Smooth muscle cell (in vitro differentiated cells): Measurements from ENCODE around the gene FRMD4A. TPM values are rescaled to one million over a fixed set of nuclear protein-coding genes. Genes with fewer than 3 reads are reported as not detected.

Source experiments
- DNase-seq: peaks from one replicate; lab custom pipeline; 2025; ENCODE audit not compliant: unreplicated experiment; lab: John Stamatoyannopoulos, UW
- H2AFZ ChIP-seq: fragments of 200-600 bp; sonication (generic); 2 replicates; pipeline ENCODE4 v1.6.0; 2016; ENCODE audit warnings: antibody characterized with exemption, low read depth, mild to moderate bottlenecking
- H3F3A ChIP-seq: fragments of 200-600 bp; sonication (generic); 2 replicates; pipeline ENCODE4 v1.6.0; 2017; ENCODE audit warnings: antibody characterized with exemption, low read depth
- H3K27ac ChIP-seq: fragments of 200-600 bp; sonication (generic); 2 replicates; pipeline ENCODE4 v1.5.1; 2016; ENCODE audit warnings: low read depth, mild to moderate bottlenecking
- H3K27me3 ChIP-seq: fragments of 200-600 bp; sonication (generic); 2 replicates; pipeline ENCODE4 v1.6.1; 2016; ENCODE audit warnings: low read depth, mild to moderate bottlenecking
- H3K36me3 ChIP-seq: fragments of 200-600 bp; sonication (generic); 2 replicates; pipeline ENCODE4 v1.5.1; 2016; ENCODE audit warnings: low read depth
- H3K4me1 ChIP-seq: fragments of 200-600 bp; sonication (generic); 2 replicates; pipeline ENCODE4 v1.5.1; 2016; ENCODE audit warnings: low read depth
- H3K4me2 ChIP-seq: fragments of 200-600 bp; sonication (generic); 2 replicates; pipeline ENCODE4 v1.6.0; 2016; ENCODE audit warnings: mild to moderate bottlenecking
- H3K4me3 ChIP-seq: fragments of 200-600 bp; sonication (generic); 2 replicates; pipeline ENCODE4 v1.5.1; 2016; ENCODE audit warnings: mild to moderate bottlenecking
- H3K79me2 ChIP-seq: fragments of 200-600 bp; sonication (generic); 2 replicates; pipeline ENCODE4 v1.6.0; 2016; ENCODE audit warnings: low read depth, mild to moderate bottlenecking
- H3K9ac ChIP-seq: fragments of 200-600 bp; sonication (generic); 2 replicates; pipeline ENCODE4 v1.6.0; 2016; ENCODE audit warnings: low read depth
- H3K9me3 ChIP-seq: fragments of 200-600 bp; sonication (generic); replicated peaks from 2 replicates; pipeline ENCODE4 v1.5.1; 2016; ENCODE audit warnings: low read depth
- H4K20me1 ChIP-seq: fragments of 200-600 bp; sonication (generic); 2 replicates; pipeline ENCODE4 v1.6.0; 2016; ENCODE audit warnings: low read depth
- CTCF ChIP-seq: fragments of 200-600 bp; sonication (generic); IDR thresholded peaks from 2 replicates; pipeline ENCODE4 v1.5.1; 2017; ENCODE audit warnings: borderline replicate concordance, mild to moderate bottlenecking, antibody characterized with exemption; ENCODE audit not compliant: insufficient read depth, poor library complexity, severe bottlenecking
- WGBS: methylation state at CpG from one replicate; pipeline ENCODE4 v1.1.7; 2016; ENCODE audit warnings: low lambda C conversion rate; 5-methylcytosine and 5-hydroxymethylcytosine counted together
- polyA plus RNA-seq: library from polyadenylated mRNA; unstranded; fragments of >200 nt; fragmentation: Nextera tagmentation; extraction: Ambion mirVana; gene quantifications from 2 replicates; pipeline ENCODE4 v1.2.1, GENCODE V29; 2016
- total RNA-seq: library from RNA; depleted of rRNA; stranded (reverse); fragments of >200 nt; gene quantifications from 2 replicates; pipeline ENCODE4 v1.2.3, GENCODE V29; 2014

The FRMD4A gene
- total and polyA plus RNA-seq, 2 experiments from 2014 or later: 3.0 to 5.4 TPM

- no peak for TF ChIP-seq CTCF
- no peak overlapping the region for H3K27ac ChIP-seq
- WGBS: 80% methylated on average over 5 of the region's 5 CpGs
- H4K20me1 ChIP-seq: no peaks in the 10 kb centered on the region
- H2AFZ ChIP-seq: no peak overlapping the region
- no peaks in the 10 kb centered on the region for H3F3A ChIP-seq
- peaks cover 9% of the 10 kb centered on the region for H3K4me1 ChIP-seq
- no peaks in the 10 kb centered on the region for H3K9me3 ChIP-seq
- DNase-seq: no peak
- H3K36me3 ChIP-seq: no peaks in the 10 kb centered on the region
- H3K79me2 ChIP-seq: no peaks in the 10 kb centered on the region
- H3K9ac ChIP-seq: no peak overlapping the region
- peaks cover 39% of the 10 kb centered on the region for H3K27me3 ChIP-seq
- H3K4me2 ChIP-seq: no peak overlapping the region
- peak overlapping the region; percentile 4 for H3K4me3 ChIP-seq
Measured at GRCh38 chr10:14162629-14163344, 167.9 kb downstream of the FRMD4A start.

GRCh38 chr10:14162061-14162460 lies 168.7 kb downstream of the FRMD4A start:
- no peak for TF ChIP-seq CTCF
- H3K4me1 ChIP-seq: peaks cover 9% of the 10 kb centered on the region
- no peaks in the 10 kb centered on the region for H3K9me3 ChIP-seq

GRCh38 chr10:14160299-14160698 lies 170.4 kb downstream of the FRMD4A start:
- H3K4me1 ChIP-seq: peaks cover 9% of the 10 kb centered on the region
- no peak overlapping the region for H3K4me2 ChIP-seq
- H3K4me3 ChIP-seq: no peak overlapping the region
- no peaks in the 10 kb centered on the region for H4K20me1 ChIP-seq
- H3K27me3 ChIP-seq: peaks cover 36% of the 10 kb centered on the region
- H3K9ac ChIP-seq: no peak overlapping the region
- no peaks in the 10 kb centered on the region for H3K36me3 ChIP-seq
- no peaks in the 10 kb centered on the region for H3K9me3 ChIP-seq
- H3F3A ChIP-seq: no peaks in the 10 kb centered on the region
- no peak overlapping the region for H3K27ac ChIP-seq
- no peak overlapping the region for H2AFZ ChIP-seq
- 80% methylated on average over 1 of the region's 1 CpG for WGBS
- no peak for DNase-seq
- H3K79me2 ChIP-seq: no peaks in the 10 kb centered on the region
- TF ChIP-seq CTCF: no peak

More at GRCh38 chr10:14162061-14162460, 168.7 kb downstream of the FRMD4A start:
- Histone ChIP-seq H2AFZ (no peak overlapping the region), H3F3A (no peaks in the 10 kb centered on the region), H3K27ac (no peak overlapping the region), H3K27me3 (peaks cover 36% of the 10 kb centered on the region), H4K20me1 (no peaks in the 10 kb centered on the region), H3K79me2 (no peaks in the 10 kb centered on the region), H3K36me3 (no peaks in the 10 kb centered on the region), H3K4me2 (no peak overlapping the region), H3K9ac (no peak overlapping the region), H3K4me3 (no peak overlapping the region)
- 92% methylated on average over 5 of the region's 5 CpGs for WGBS
- DNase-seq: no peak

GRCh38 chr10:14158575-14158974 lies 172.1 kb downstream of the FRMD4A start:
- no peak for TF ChIP-seq CTCF
- H3K27me3 ChIP-seq: peaks cover 36% of the 10 kb centered on the region
- H3K36me3 ChIP-seq: no peaks in the 10 kb centered on the region
- no peaks in the 10 kb centered on the region for H3K9me3 ChIP-seq
- no peak overlapping the region for H3K4me3 ChIP-seq
- no peaks in the 10 kb centered on the region for H3K79me2 ChIP-seq
- no peak overlapping the region for H3K4me2 ChIP-seq
- H3K9ac ChIP-seq: no peak overlapping the region
- H3K27ac ChIP-seq: no peak overlapping the region
- H2AFZ ChIP-seq: no peak overlapping the region
- no peaks in the 10 kb centered on the region for H4K20me1 ChIP-seq
- H3K4me1 ChIP-seq: peaks cover 9% of the 10 kb centered on the region
- H3F3A ChIP-seq: no peaks in the 10 kb centered on the region
- DNase-seq: no peak
